HepG2 (cell line): ENCODE results near the gene TNFRSF6B. TPM values are rescaled to one million over a fixed set of nuclear protein-coding genes. Genes with fewer than 3 reads are reported as not detected.

ENCODE experiments used
- AGO2 ChIP-seq: fragments of 200-400 bp; formaldehyde crosslinking; optimal IDR thresholded peaks from 2 replicates; pipeline ENCODE3; 2017; ENCODE audit warnings: mild to moderate bottlenecking, low read depth, low read length, moderate library complexity
- BCL6 ChIP-seq: IDR thresholded peaks from 2 replicates; pipeline ENCODE4 v1.6.1; 2016; ENCODE audit warnings: missing genetic modification reagents, missing compliant biosample characterization
- CEBPB ChIP-seq: IDR thresholded peaks from 2 replicates; pipeline ENCODE4 v1.6.1; 2011; ENCODE audit warnings: low read depth, low read length, improper control_type of control experiment, borderline replicate concordance
- EED ChIP-seq: sonication (generic); formaldehyde crosslinking; IDR thresholded peaks from 2 replicates; pipeline ENCODE4 v1.5.0; 2020; ENCODE audit warnings: mild to moderate bottlenecking, missing genetic modification reagents
- GPN1 ChIP-seq: sonication (generic); formaldehyde crosslinking; IDR thresholded peaks from 2 replicates; pipeline ENCODE4 v1.5.1; 2020; ENCODE audit warnings: missing genetic modification reagents, borderline replicate concordance
- KAT7 ChIP-seq: IDR thresholded peaks from 2 replicates; pipeline ENCODE4 v1.6.1; 2018; ENCODE audit warnings: borderline replicate concordance, missing compliant biosample characterization
- MNT ChIP-seq: fragments of 450-650 bp; IDR thresholded peaks from 2 replicates; pipeline ENCODE4 v1.6.1; 2016
- MTF1 ChIP-seq: sonication (generic); formaldehyde crosslinking; IDR thresholded peaks from 2 replicates; pipeline ENCODE4 v1.5.0; 2020; ENCODE audit warnings: missing genetic modification reagents
- PCBP2 ChIP-seq: fragments of 200-400 bp; formaldehyde crosslinking; optimal IDR thresholded peaks from 2 replicates; pipeline ENCODE3; 2018; ENCODE audit warnings: low read length, low read depth; ENCODE audit not compliant: poor library complexity, severe bottlenecking
- TFAP4 ChIP-seq: sonication (generic); IDR thresholded peaks from 2 replicates; pipeline ENCODE4 v1.6.1; 2016; ENCODE audit warnings: low read depth, borderline replicate concordance
- ZBTB46 ChIP-seq: sonication (generic); formaldehyde crosslinking; IDR thresholded peaks from 2 replicates; pipeline ENCODE4 v1.4.0; 2020; ENCODE audit warnings: mild to moderate bottlenecking, missing genetic modification reagents, borderline replicate concordance
- ZFP1 ChIP-seq: IDR thresholded peaks from 2 replicates; pipeline ENCODE4 v1.6.1; 2016
- ZNF230 ChIP-seq: sonication (generic); formaldehyde crosslinking; IDR thresholded peaks from 2 replicates; pipeline ENCODE4 v1.4.0; 2020; ENCODE audit warnings: mild to moderate bottlenecking, missing genetic modification reagents
- ZNF33A ChIP-seq: sonication (generic); formaldehyde crosslinking; IDR thresholded peaks from 2 replicates; pipeline ENCODE4 v1.5.1; 2020; ENCODE audit warnings: missing genetic modification reagents, mild to moderate bottlenecking, moderate library complexity, borderline replicate concordance
- ZNF44 ChIP-seq: sonication (generic); formaldehyde crosslinking; IDR thresholded peaks from 2 replicates; pipeline ENCODE4 v1.5.1; 2020; ENCODE audit warnings: mild to moderate bottlenecking, missing genetic modification reagents
- ZNF468 ChIP-seq: sonication (generic); formaldehyde crosslinking; IDR thresholded peaks from 2 replicates; pipeline ENCODE4 v1.8.0; 2022; ENCODE audit warnings: mild to moderate bottlenecking, moderate library complexity, missing genetic modification reagents
- ZNF510 ChIP-seq: sonication (generic); formaldehyde crosslinking; IDR thresholded peaks from 2 replicates; pipeline ENCODE4 v1.4.0; 2020; ENCODE audit warnings: low read depth, mild to moderate bottlenecking, missing genetic modification reagents
- ZNF597 ChIP-seq: sonication (generic); formaldehyde crosslinking; IDR thresholded peaks from 2 replicates; pipeline ENCODE4 v1.5.0; 2020; ENCODE audit warnings: missing genetic modification reagents
- ZNF704 ChIP-seq: sonication (generic); formaldehyde crosslinking; IDR thresholded peaks from 2 replicates; pipeline ENCODE4 v1.8.1; 2023; ENCODE audit warnings: mild to moderate bottlenecking, inconsistent platforms, moderate library complexity, missing genetic modification reagents, borderline replicate concordance
- ZNF773 ChIP-seq: sonication (generic); formaldehyde crosslinking; IDR thresholded peaks from 2 replicates; pipeline ENCODE4 v1.4.0; 2020; ENCODE audit warnings: missing genetic modification reagents, borderline replicate concordance
- ZSCAN22 ChIP-seq: sonication (generic); formaldehyde crosslinking; IDR thresholded peaks from 2 replicates; pipeline ENCODE4 v1.4.0; 2020; ENCODE audit warnings: mild to moderate bottlenecking, missing genetic modification reagents
- polyA plus RNA-seq, 8 experiments: library from polyadenylated mRNA; depleted of rRNA in 3 of 8; stranded (reverse) in 7 of 8; unstranded in 1 of 8; fragments of >200 nt; fragmentation: Illumina TruSeq in 4 of 8; extraction: Trizol in 4 of 8; gene quantifications; 2 replicates each; pipeline versions ENCODE4 v1.2.1 to v1.2.3, GENCODE V29; 2011 to 2016; ENCODE audit warnings: low read depth in 4 of 8, missing spikeins in 1 of 8, mixed read lengths in 1 of 8; ENCODE audit not compliant: insufficient read depth in 1 of 8
- total RNA-seq, 5 experiments: library from RNA; depleted of rRNA; stranded (reverse); fragments of >200 nt; fragmentation: Illumina TruSeq; extraction: Trizol; gene quantifications; 2 replicates each; pipeline ENCODE4 v1.2.3, GENCODE V29; 2016; ENCODE audit warnings: low read depth in 1 of 5

The TNFRSF6B gene
- total and polyA plus RNA-seq, 2 of the 13 experiments (the other 11 are each of a cell fraction or from before 2014, with no cell fraction given): 0.24 TPM; not detected in 1

GRCh38 chr20:63740627-63741353, 44.3 kb downstream of the TNFRSF6B start (continued):
- TF ChIP-seq ZNF44 (CRISPR knock-in tag) (peak; percentile 18; the same call in 1 of the 2 replicates), MNT (peak; percentile 60), ZNF33A (CRISPR knock-in tag) (no peak), CEBPB (peak; percentile 100), MTF1 (CRISPR knock-in tag) (peak; percentile 81; the same call in 1 of the 2 replicates), ZSCAN22 (CRISPR knock-in tag) (0 out of 2 replicates have a peak, but pooled peaks have one; percentile 18), KAT7 (CRISPR knock-in tag) (peak; percentile 99), ZBTB46 (CRISPR knock-in tag) (0 out of 2 replicates have a peak, but pooled peaks have one; percentile 8), ZNF230 (CRISPR knock-in tag) (peak; percentile 60), ZNF468 (CRISPR knock-in tag) (peak; percentile 56; the same call in 1 of the 2 replicates), BCL6 (CRISPR knock-in tag) (peak; percentile 91), ZFP1 (peak; percentile 88), AGO2 (peak; percentile 96), TFAP4 (peak; percentile 97), ZNF510 (peak; percentile 94), ZNF773 (peak; percentile 71; the same call in 1 of the 2 replicates), EED (peak; percentile 96), GPN1 (no peak; the same call in 1 of the 2 replicates), PCBP2 (no peak), ZNF704 (CRISPR knock-in tag) (peak; percentile 91), ZNF597 (CRISPR knock-in tag) (peak; percentile 97; the same call in 1 of the 2 replicates)
